Panc1 (cell line): ENCODE measurements around the gene GRIN2A. TPM values are rescaled to one million over a fixed set of nuclear protein-coding genes. Genes with fewer than 3 reads are reported as not detected.

Experiments
- ATAC-seq: fragments of 200-7000 bp; cut with Tn5 transposase; 2 replicates; pipeline ENCODE4 v1.9.1; 2020; ENCODE audit warnings: mild to moderate bottlenecking, moderate library complexity
- BruUV-seq: library from RNA; stranded (reverse); fragments of 400-500 nt; replicated peaks from 2 replicates; lab custom pipeline; 2021; lab: Mats Ljungman, UMichigan
- CTCF ChIA-PET: fragments of 300-600 bp; sonication (Branson Sonifier 250); formaldehyde crosslinking; loops from one replicate; lab custom pipeline; 2022; ENCODE audit warnings: antibody characterized with exemption; lab: Charles Lee
- POLR2A ChIA-PET: fragments of 300-600 bp; sonication (Branson Sonifier 250); formaldehyde crosslinking; loops from one replicate; lab custom pipeline; 2022; ENCODE audit warnings: antibody characterized with exemption; lab: Charles Lee
- DNase-seq: peaks from one replicate; pipeline ENCODE4 v3.0.0-alpha.2; 2010; ENCODE audit warnings: low read depth, low spot score
- H3K27ac ChIP-seq: 2 replicates; pipeline ENCODE4 v1.5.1; 2011; ENCODE audit warnings: mild to moderate bottlenecking, low read length, inconsistent platforms
- H3K27me3 ChIP-seq: fragments of 200-500 bp; sonication (Bioruptor generic); 2 replicates; pipeline ENCODE4 v1.6.0; 2014; ENCODE audit warnings: low read length, inconsistent platforms; ENCODE audit not compliant: control insufficient read depth, insufficient read depth
- H3K36me3 ChIP-seq: fragments of 200-500 bp; sonication (Bioruptor generic); 2 replicates; pipeline ENCODE4 v1.5.1; 2014; ENCODE audit warnings: inconsistent platforms, mild to moderate bottlenecking, low read length, moderate library complexity; ENCODE audit not compliant: control insufficient read depth, insufficient read depth
- H3K4me1 ChIP-seq: 2 replicates; pipeline ENCODE4 v1.5.1; 2011; ENCODE audit warnings: inconsistent platforms, mild to moderate bottlenecking, low read length, moderate library complexity; ENCODE audit not compliant: control insufficient read depth, insufficient read depth
- H3K4me3 ChIP-seq, 2 experiments: 2 replicates each; pipeline ENCODE4 v1.5.1; 2011 to 2012; ENCODE audit warnings: low read depth in 2 of 2, low read length in 2 of 2, mild to moderate bottlenecking in 2 of 2, inconsistent platforms in 1 of 2, moderate library complexity in 1 of 2
- H3K9me3 ChIP-seq: fragments of 200-500 bp; sonication (Bioruptor generic); 2 replicates; pipeline ENCODE4 v1.5.1; 2014; ENCODE audit warnings: low read depth, mild to moderate bottlenecking, inconsistent platforms, low read length, moderate library complexity; ENCODE audit not compliant: control insufficient read depth, insufficient read depth
- POLR2AphosphoS5 ChIP-seq: IDR thresholded peaks from 2 replicates; pipeline ENCODE4 v1.6.1; 2012; ENCODE audit warnings: mild to moderate bottlenecking, low read depth, low read length, moderate library complexity
- SIN3A ChIP-seq: IDR thresholded peaks from 2 replicates; pipeline ENCODE4 v1.6.1; 2012; ENCODE audit warnings: low read depth, mild to moderate bottlenecking, low read length, moderate library complexity, borderline replicate concordance; ENCODE audit not compliant: insufficient read depth
- TCF7L2 ChIP-seq: IDR thresholded peaks from 2 replicates; pipeline ENCODE4 v1.6.1; 2011; ENCODE audit warnings: mild to moderate bottlenecking, low read depth, low read length, inconsistent platforms
- in situ Hi-C: cut with HindIII; loops from 2 replicates; pipeline ENCODE4 v1.10.0; 2016; ENCODE audit warnings: low sequenced_read_pairs, low pct_unique_long_range_greater_than_20kb
- intact Hi-C: fragments of 100-400 bp; cut with micrococcal nuclease; formaldehyde crosslinking; loops from one replicate; pipeline ENCODE4 v1.10.0; 2022; ENCODE audit not compliant: unreplicated experiment
- total RNA-seq: library from RNA; stranded (reverse); gene quantifications from one replicate; pipeline ENCODE4 v1.2.1, GENCODE V29; 2021; ENCODE audit not compliant: unreplicated experiment
- TF ChIP-seq, protein P1 (sequence below), 2 experiments: IDR thresholded peaks; 2 replicates each; pipeline ENCODE4 v1.6.1; 2011 to 2012; ENCODE audit warnings: low read depth in 2 of 2, control low read depth in 1 of 2, low read length in 1 of 2, mild to moderate bottlenecking in 1 of 2, moderate library complexity in 1 of 2; ENCODE audit not compliant: insufficient read depth in 1 of 2
- TF ChIP-seq, protein P2 (sequence below): fragments of 450-650 bp; IDR thresholded peaks from 2 replicates; pipeline ENCODE4 v1.5.1; 2017; ENCODE audit warnings: mild to moderate bottlenecking

The GRIN2A gene
- total RNA-seq, 1 experiment from 2014 or later: 12.3 TPM

DNA sequence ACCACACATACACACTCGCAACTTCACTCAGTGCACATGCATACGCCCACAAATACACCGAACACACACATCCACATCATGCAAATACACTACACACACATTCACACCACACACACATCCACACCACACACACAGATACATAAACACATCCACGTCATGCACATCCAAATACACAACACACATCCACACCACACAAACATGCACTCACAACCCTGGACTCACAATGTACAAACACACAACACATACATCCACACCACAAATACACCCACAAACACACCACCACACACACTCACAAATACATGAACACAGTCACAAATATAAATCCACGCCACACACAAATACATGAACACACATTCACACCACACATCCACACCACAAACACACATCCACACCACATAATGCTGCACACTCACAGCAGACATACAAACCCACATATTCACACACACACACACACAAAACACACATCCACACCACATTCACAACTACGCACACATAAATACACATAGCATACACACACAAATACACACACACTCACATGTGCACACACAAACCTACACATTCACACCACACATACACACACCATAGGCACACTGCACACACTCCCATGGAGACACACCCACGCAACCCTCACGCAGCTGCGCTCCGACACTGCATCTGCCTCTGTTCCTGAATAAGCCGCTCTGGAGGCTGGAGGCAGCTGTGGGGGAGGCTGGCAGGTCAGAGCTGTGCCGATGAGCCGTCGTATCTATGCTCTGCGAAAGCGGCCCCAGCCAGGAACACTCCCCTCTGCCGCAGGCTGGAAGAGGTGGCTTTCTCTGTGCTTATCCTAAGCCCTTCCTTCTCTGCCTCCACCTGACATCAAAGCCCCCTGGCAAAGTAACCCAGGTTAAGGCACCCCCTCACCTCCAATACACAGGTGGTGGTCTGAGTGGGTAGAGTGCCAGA lies 141.8 kb downstream of the GRIN2A start:
- POLR2A ChIA-PET: no interaction called here
- Histone ChIP-seq H3K4me3 (no peak overlapping the region), H3K4me1 (0 out of 2 replicates have a peak, but pooled peaks cover 5% of the 10 kb centered on the region), H3K27ac (no peak overlapping the region; the same call in 1 of the 2 replicates), H3K36me3 (no peaks in the 10 kb centered on the region), H3K9me3 (no peaks in the 10 kb centered on the region), H3K27me3 (no peaks in the 10 kb centered on the region)
- intact Hi-C loops: no loop called here
- in situ Hi-C loops: no loop called here
- DNase-seq (no peak), ATAC-seq (peak; percentile 58; the same call in 1 of the 2 replicates)
- BruUV-seq: no TSS peak
- TF ChIP-seq, protein P1, sequence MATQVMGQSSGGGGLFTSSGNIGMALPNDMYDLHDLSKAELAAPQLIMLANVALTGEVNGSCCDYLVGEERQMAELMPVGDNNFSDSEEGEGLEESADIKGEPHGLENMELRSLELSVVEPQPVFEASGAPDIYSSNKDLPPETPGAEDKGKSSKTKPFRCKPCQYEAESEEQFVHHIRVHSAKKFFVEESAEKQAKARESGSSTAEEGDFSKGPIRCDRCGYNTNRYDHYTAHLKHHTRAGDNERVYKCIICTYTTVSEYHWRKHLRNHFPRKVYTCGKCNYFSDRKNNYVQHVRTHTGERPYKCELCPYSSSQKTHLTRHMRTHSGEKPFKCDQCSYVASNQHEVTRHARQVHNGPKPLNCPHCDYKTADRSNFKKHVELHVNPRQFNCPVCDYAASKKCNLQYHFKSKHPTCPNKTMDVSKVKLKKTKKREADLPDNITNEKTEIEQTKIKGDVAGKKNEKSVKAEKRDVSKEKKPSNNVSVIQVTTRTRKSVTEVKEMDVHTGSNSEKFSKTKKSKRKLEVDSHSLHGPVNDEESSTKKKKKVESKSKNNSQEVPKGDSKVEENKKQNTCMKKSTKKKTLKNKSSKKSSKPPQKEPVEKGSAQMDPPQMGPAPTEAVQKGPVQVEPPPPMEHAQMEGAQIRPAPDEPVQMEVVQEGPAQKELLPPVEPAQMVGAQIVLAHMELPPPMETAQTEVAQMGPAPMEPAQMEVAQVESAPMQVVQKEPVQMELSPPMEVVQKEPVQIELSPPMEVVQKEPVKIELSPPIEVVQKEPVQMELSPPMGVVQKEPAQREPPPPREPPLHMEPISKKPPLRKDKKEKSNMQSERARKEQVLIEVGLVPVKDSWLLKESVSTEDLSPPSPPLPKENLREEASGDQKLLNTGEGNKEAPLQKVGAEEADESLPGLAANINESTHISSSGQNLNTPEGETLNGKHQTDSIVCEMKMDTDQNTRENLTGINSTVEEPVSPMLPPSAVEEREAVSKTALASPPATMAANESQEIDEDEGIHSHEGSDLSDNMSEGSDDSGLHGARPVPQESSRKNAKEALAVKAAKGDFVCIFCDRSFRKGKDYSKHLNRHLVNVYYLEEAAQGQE (IDR thresholded peaks at IDR 0.05; ENCODE audit: insufficient read depth in 1 of 2, low read depth in 2 of 2, low read length in 1 of 2): no peak
- CTCF ChIA-PET: no interaction called here

DNA sequence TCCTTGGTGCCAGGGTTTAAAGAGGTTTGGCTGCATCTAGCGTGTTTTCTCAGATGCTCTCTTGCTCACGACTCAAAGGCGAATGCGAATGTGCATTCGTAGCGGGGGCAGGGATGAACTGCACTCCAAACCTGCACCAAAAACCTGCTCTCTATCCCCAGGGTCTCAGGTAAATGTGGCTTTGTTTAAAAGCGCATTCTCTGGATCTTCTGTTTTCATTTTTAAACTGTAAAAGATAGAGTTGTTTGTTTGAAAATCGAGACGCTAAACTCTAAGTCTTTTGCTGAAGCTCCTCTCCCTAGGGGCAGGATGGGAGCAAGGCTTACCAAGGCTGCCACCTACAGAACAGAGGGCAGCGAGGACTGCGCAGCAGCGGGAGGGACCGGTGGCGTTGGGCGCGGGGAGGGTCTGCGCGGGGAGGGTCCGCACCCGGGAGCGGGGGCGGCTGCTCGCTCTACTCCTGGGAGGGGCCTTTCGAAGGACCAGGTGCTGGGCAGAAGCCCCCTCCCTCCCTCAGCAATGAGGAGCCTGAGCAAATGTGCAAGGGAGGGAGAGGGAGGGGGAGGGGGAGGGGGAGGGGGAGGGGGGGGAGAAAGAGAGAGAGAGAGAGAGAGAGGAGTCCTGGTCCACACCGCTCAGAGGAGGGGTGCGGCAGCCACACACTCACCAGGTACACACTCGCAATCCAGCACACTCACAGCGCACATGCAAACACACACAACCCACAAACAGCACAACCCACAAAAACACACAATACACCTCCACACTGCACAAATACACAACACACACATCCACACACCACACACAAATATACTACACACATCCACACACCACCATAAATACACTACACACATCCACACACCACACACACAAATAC lies 142.8 kb downstream of the GRIN2A start:
- Histone ChIP-seq H3K36me3 (no peaks in the 10 kb centered on the region), H3K27me3 (no peaks in the 10 kb centered on the region), H3K4me3 (peak overlapping the region; percentile 29 to 61), H3K9me3 (no peaks in the 10 kb centered on the region), H3K4me1 (0 out of 2 replicates have a peak, but pooled peaks cover 5% of the 10 kb centered on the region), H3K27ac (peak overlapping the region; percentile 55)
- ChIA-PET POLR2A (no interaction called here), CTCF (no interaction called here)
- BruUV-seq: no TSS peak
- DNase-seq (no peak), ATAC-seq (peak; percentile 91)
- in situ Hi-C loops: no loop called here
- intact Hi-C loops: no loop called here
- TF ChIP-seq, protein P2, sequence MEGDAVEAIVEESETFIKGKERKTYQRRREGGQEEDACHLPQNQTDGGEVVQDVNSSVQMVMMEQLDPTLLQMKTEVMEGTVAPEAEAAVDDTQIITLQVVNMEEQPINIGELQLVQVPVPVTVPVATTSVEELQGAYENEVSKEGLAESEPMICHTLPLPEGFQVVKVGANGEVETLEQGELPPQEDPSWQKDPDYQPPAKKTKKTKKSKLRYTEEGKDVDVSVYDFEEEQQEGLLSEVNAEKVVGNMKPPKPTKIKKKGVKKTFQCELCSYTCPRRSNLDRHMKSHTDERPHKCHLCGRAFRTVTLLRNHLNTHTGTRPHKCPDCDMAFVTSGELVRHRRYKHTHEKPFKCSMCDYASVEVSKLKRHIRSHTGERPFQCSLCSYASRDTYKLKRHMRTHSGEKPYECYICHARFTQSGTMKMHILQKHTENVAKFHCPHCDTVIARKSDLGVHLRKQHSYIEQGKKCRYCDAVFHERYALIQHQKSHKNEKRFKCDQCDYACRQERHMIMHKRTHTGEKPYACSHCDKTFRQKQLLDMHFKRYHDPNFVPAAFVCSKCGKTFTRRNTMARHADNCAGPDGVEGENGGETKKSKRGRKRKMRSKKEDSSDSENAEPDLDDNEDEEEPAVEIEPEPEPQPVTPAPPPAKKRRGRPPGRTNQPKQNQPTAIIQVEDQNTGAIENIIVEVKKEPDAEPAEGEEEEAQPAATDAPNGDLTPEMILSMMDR: peak; percentile 67
- TF ChIP-seq TCF7L2: no peak

DNA sequence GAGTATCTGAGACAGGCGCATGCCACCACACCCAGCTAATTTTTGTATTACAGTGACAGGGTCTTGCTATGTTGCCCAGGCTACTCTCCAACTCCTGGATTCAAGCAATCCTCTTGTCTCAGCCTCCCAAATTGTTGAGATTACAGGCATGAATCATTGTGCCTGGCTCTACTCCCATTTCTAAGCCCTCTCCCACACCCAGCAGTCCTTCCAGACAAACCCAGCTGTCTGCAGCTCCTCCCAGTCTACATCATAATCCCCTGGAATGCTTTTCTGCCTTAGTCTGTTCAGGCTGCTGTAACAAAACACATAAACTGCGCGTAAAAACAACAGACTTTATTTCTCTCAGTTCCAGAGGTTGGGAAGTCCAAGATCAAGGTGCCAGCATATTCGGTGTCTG lies 144.5 kb downstream of the GRIN2A start:
- DNase-seq (no peak), ATAC-seq (peak; percentile 59)
- Histone ChIP-seq H3K4me1 (0 out of 2 replicates have a peak, but pooled peaks cover 5% of the 10 kb centered on the region), H3K36me3 (no peaks in the 10 kb centered on the region), H3K27ac (no peak overlapping the region; the same call in 1 of the 2 replicates), H3K9me3 (no peaks in the 10 kb centered on the region), H3K4me3 (no peak overlapping the region), H3K27me3 (no peaks in the 10 kb centered on the region)
- CTCF ChIA-PET: no interaction called here
- no TSS peak for BruUV-seq
- in situ Hi-C loops (no loop called here), intact Hi-C loops (no loop called here)
- POLR2A ChIA-PET: no interaction called here
- TF ChIP-seq, protein P1 (IDR thresholded peaks at IDR 0.05; ENCODE audit: insufficient read depth in 1 of 2, low read depth in 2 of 2, low read length in 1 of 2): no peak
- no peak for TF ChIP-seq TCF7L2
- TF ChIP-seq SIN3A: no peak
- TF ChIP-seq, protein P2: no peak
- no peak for TF ChIP-seq POLR2AphosphoS5
